ENCODE results near the gene ATP11A. TPM values are rescaled to one million over a fixed set of nuclear protein-coding genes. Genes with fewer than 3 reads are reported as not detected.

The ATP11A gene
- total and polyA plus RNA-seq, 2 donors (not counting 3 experiments of a cell fraction or from before 2014, with no cell fraction given) = 16.5 to 88.1 TPM

DNA sequence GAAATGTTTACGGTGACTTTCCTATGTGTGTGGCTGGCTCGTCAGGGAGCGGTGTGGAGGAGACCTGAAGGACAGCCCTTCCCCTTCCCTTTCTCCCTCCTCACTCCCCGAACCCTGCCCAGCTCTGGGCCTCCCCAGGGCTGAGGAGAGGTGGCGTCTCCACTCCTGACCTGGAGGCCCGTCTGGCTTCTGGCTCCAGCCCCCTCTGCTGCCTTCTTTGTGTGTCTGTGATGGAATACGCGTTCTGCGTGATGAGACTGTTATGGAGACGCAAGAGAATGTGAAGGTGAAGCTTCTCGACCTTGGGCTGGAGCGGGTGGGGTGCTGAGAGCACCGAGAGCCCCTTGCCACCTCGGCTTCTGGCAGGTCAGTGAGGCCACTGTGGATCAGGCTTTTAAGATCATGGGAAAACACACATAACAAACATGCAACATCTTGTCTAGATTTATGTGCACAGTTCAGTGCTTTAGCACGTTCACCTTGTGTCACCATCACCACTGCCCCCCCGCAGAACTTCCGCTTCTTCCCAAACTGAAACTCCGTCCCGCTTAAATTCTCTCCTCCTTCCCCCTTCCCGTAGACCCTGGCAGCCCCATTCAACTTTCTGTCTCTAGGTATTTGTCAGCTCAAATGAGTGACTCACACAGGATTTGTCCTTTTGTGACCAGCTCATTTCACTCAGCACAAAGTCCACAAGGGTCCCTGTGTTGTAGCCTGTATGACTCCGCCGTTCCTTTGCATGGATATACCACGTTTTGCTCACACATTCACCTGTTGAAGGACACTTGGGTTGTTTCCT is 24.7 kb downstream of the ATP11A start:
- BruUV-seq (replicated peaks) = no TSS peak
- FAIRE-seq (no peak), DNase-seq (ENCODE audit: low read depth, low spot score) (no peak)
- Histone ChIP-seq H3K4me3 (replicated peaks in 1 of 3; ENCODE audit: insufficient read depth in 1 of 3, low read depth in 1 of 3, low read length in 3 of 3) (no peak overlapping the region), H3K4me2 (ENCODE audit: insufficient read depth, low read length) (no peak overlapping the region), H3K9me1 (replicated peaks; ENCODE audit: control insufficient read depth, extremely low read depth, insufficient read depth, low read length) (no peaks in the 10 kb centered on the region), H3K36me3 (ENCODE audit: control insufficient read depth in 2 of 2, extremely low read depth in 1 of 2, insufficient read depth in 2 of 2, low read length in 2 of 2) (no peaks in the 10 kb centered on the region), H3K9me3 (replicated peaks; ENCODE audit: control insufficient read depth, insufficient read depth, low read length) (no peaks in the 10 kb centered on the region), H3K27me3 (ENCODE audit: control insufficient read depth in 2 of 2, insufficient read depth in 2 of 2, low read length in 2 of 2) (no peaks in the 10 kb centered on the region), H3K79me2 (ENCODE audit: control insufficient read depth, insufficient read depth, low read length) (peaks cover 20% of the 10 kb centered on the region), H3K4me1 (ENCODE audit: control insufficient read depth, extremely low read depth, insufficient read depth, low read length) (peaks cover 32% of the 10 kb centered on the region), H2AFZ (ENCODE audit: low read depth, low read length) (no peak overlapping the region), H3K27ac (ENCODE audit: insufficient read depth, low read depth, low read length) (no peak overlapping the region), H3K9ac (replicated peaks; ENCODE audit: extremely low read depth, insufficient read depth, low read length) (no peak overlapping the region), H4K20me1 (replicated peaks; ENCODE audit: control insufficient read depth, extremely low read depth, insufficient read depth, low read length) (no peaks in the 10 kb centered on the region)
- intact Hi-C loops (cut with micrococcal nuclease) (loop anchor here (5.0 kb wide), 1 partner anchor 68 kb away; no protein-coding TSS in a partner anchor), dilution Hi-C loops (cut with MboI; ENCODE audit: extremely low pct_ligation_motif_present, low sequenced_read_pairs) (no loop called here)
- POLR2A ChIA-PET = no interaction called here
- TF ChIP-seq, protein P1, sequence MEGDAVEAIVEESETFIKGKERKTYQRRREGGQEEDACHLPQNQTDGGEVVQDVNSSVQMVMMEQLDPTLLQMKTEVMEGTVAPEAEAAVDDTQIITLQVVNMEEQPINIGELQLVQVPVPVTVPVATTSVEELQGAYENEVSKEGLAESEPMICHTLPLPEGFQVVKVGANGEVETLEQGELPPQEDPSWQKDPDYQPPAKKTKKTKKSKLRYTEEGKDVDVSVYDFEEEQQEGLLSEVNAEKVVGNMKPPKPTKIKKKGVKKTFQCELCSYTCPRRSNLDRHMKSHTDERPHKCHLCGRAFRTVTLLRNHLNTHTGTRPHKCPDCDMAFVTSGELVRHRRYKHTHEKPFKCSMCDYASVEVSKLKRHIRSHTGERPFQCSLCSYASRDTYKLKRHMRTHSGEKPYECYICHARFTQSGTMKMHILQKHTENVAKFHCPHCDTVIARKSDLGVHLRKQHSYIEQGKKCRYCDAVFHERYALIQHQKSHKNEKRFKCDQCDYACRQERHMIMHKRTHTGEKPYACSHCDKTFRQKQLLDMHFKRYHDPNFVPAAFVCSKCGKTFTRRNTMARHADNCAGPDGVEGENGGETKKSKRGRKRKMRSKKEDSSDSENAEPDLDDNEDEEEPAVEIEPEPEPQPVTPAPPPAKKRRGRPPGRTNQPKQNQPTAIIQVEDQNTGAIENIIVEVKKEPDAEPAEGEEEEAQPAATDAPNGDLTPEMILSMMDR (IDR thresholded peaks at IDR 0.05; ENCODE audit: extremely low read depth in 1 of 2, insufficient read depth in 1 of 2, low read depth in 1 of 2, low read length in 2 of 2) = no peak
- TF ChIP-seq EZH2 (IDR thresholded peaks at IDR 0.05; ENCODE audit: borderline replicate concordance, low read depth, low read length, severe bottlenecking) (no peak), JUN (IDR thresholded peaks at IDR 0.05; ENCODE audit: borderline replicate concordance, insufficient read depth, insufficient read length, low read depth) (no peak), POLR2AphosphoS5 (IDR thresholded peaks at IDR 0.05; ENCODE audit: insufficient read depth, low read depth, low read length) (no peak), FOS (IDR thresholded peaks at IDR 0.05; ENCODE audit: borderline replicate concordance, insufficient read depth, low read length) (no peak), MYC (IDR thresholded peaks at IDR 0.05; ENCODE audit: low read depth, low read length) (no peak), POLR2A (IDR thresholded peaks at IDR 0.05; ENCODE audit: low read depth, low read length) (no peak), GATA2 (IDR thresholded peaks at IDR 0.05; ENCODE audit: insufficient read depth, insufficient read length, low read depth, low read length) (no peak)
- TF ChIP-seq, protein P2, sequence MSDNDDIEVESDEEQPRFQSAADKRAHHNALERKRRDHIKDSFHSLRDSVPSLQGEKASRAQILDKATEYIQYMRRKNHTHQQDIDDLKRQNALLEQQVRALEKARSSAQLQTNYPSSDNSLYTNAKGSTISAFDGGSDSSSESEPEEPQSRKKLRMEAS (IDR thresholded peaks at IDR 0.05; ENCODE audit: insufficient read depth, insufficient read length) = no peak
- CTCF ChIA-PET = interaction anchor here (0.6 to 1.1 kb wide), 3 partner anchors 20 to 159 kb away, joined by 3 to 4 read pairs (median 3); no protein-coding TSS in a partner anchor

All from endothelial cell of umbilical vein (primary cell).